HG03159 (cell line): ENCODE results near the gene RCSD1.
A peak's percentile ranks its signal among the peaks of the same experiment; 100 is the strongest.

Experiments
- ATAC-seq: cut with Tn5 transposase; IDR thresholded peaks from one replicate; pipeline ENCODE4 v1.9.1; 2021; ENCODE audit warnings: mild to moderate bottlenecking, moderate library complexity; ENCODE audit not compliant: unreplicated experiment

Gene RCSD1

DNA sequence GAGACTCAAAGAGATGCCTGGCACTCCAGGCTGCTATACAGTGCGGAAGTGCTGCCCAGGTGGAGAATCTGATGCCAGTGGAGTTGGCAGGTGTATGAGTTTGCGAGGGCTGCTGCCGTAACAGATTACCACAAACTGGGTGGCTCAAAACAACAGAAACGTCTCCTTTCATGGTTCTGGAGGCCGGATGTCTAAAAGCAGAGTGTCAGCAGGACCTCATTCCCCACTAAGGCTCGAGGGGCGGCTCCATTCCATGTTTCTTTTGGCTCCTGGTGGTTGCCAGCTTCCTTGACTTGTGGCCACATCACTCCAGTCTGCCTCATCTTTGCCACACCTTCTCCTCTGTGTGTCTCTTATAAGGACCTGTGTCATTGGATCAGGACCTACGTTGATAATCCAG lies 10.0 kb downstream of the RCSD1 start:
- no peak for ATAC-seq

DNA sequence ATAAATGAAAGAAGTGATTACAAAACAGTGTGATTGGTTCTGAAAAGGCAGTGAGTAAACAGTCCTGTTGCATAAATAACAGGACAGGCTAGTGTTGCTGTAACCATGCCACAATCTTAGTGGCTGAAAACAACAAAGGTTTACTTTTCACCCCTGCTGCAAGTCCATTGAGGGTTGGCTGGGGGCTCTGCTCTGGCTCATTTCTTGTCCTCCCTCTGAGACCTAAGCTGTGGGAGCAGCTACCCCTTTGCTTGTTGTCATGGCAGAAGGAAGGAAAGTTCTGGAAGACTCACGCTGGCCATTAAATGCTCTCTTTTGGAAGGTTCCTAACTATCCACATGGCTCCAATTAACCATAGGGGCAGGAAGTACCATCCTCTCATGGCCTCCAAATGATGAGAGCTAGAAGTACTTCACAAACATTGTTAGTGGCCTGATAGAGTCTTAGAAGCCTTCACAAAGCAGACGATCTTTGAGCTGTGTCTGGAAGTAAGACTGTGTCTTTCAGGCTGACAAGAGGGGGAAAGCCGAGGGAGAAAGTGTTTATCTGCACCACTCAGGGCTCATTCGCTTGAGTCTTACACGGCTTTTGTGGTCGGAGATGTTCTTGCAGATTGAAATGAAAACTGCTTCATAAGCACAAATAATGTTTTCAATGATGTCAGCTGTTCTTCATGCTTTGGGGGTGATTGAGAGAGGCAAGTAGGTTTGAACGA lies 11.9 kb downstream of the RCSD1 start:
- ATAC-seq, result no peak

DNA sequence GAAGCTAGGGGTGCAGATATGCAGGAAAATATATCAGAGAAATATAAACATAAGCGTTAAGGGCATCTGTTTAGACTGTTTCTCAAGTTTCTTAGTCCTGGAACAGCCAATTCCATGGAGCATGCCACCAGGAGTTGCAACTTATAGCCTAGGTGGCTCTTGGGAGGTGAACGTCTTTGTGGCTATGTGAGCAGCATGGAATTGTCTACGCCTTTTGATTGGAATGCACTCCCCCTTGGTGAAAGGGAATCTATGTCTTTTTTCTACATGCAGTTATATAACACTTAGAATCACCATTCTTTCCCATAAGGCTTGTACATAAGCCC lies 12.4 kb downstream of the RCSD1 start:
- ATAC-seq, result no peak

DNA sequence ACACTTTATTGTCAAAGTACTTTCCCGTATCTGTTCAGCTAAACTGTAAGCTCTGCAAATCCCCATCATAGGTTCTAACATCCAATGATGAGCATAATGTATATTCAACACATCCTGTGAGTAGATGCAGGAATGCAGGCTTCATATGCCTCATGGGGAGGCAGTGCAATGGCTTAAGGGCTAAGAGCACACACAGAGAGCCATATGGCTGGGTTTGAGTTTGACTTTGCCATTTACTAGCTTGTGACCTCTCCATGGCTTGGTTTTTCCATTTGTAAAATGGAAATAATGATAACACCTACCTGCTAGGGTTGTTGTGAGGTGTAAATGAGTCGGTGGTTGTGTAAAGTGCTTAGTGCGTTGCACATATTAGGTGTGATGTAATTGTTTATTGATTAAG lies 13.4 kb downstream of the RCSD1 start:
- no peak for ATAC-seq

DNA sequence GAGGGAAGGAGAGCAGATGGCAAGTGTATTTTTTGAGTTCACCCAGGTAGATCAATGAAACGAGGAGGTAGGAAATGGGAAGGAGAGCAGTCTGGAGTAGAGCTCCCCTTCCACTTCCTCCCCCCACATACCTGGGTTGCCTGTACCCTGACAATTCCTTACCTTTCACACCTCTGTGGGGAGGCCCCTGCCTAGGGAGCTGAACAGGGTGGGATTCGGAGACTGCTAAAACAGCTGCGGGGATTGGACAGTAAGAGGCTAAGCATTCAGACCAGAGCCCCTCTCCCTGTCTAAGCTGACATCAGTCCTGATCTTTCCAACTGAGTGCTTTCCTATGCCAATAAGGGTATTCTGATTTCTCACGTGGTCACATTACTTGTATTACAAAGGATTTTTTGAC lies 14.5 kb downstream of the RCSD1 start:
- no peak for ATAC-seq

DNA sequence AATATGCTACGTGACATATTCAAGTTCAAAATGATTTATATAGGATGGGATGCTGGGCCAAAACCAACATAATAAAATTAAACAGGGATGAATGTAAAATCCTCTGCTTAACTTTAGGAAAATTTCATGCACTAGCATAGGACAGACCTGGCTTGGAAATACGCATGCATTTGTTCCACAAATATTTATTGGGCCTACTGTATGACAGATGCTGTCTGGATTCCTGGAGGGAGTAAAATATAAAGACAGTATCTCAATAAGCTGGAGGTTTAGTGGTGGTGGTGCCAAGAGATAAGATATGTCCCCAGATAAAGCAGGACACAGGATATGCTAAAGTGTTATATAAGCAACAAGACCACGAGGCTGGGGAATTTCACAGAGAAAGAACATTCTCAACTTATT lies 15.1 kb downstream of the RCSD1 start:
- no peak for ATAC-seq

DNA sequence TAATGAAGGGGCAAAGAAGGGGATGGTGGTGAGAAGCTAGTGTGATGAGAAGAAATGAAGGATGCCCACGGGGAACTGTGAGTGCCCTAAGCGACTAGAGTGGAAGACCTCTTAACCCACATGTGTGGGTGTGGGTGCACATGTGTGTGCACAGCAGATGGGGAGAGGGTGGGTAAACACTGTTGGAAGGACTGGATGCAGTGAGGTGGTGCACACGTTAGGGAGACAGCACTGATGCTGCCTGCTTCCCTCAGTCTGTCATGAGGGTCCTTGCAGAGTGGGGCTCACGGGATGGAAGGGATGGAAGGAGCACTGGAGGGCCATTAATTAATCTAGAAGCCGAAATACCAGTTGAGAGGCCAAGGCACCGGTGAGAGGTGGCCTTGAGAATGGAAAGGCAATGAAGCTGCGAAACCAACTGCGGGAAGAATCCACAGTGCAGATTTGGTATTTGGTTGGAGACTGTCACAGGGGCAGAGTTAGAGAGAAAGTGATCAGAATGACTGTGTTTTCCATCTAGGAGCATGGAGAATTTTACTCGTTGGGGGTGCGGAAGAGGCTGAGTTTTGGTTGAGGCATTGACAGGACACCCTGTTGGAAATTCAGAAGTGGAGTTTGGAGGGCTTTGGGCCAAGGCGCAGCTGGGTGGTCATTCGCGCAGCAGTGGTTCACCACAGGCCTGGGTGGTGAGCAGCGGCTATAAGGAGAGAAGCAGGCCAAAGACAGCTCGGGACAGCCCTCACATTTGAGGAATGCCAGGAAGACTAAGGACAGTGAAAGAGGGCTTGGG lies 15.8 kb downstream of the RCSD1 start:
- no peak for ATAC-seq

DNA sequence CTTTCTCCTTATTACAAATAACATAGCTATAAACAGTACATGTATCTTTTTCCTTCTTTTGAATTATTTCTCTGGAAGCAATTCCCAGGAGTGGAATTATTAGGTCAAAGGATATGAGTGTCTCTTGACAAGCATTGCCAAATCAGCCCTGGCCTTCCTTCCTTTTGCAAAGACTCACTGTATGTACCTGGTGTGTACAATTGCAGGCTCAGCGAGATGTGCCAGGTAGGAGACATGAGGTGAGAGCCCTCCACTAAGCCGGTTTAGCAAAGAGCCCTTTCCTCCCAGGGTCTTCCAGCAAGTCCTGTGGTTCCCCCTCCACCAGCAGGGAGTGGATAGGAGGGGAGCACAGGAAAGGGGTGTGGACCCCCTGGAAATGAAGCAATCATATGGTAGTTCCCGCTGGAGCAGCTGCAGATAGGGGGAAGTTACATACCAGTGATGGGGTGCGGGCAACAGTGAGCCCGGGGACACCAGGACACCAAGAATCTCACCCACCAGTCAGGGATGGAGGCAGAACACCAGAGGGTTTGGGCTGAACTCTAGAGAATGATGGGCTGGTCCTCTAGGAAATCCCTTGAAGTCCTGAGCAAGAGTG lies 18.3 kb downstream of the RCSD1 start:
- ATAC-seq, result no peak

DNA sequence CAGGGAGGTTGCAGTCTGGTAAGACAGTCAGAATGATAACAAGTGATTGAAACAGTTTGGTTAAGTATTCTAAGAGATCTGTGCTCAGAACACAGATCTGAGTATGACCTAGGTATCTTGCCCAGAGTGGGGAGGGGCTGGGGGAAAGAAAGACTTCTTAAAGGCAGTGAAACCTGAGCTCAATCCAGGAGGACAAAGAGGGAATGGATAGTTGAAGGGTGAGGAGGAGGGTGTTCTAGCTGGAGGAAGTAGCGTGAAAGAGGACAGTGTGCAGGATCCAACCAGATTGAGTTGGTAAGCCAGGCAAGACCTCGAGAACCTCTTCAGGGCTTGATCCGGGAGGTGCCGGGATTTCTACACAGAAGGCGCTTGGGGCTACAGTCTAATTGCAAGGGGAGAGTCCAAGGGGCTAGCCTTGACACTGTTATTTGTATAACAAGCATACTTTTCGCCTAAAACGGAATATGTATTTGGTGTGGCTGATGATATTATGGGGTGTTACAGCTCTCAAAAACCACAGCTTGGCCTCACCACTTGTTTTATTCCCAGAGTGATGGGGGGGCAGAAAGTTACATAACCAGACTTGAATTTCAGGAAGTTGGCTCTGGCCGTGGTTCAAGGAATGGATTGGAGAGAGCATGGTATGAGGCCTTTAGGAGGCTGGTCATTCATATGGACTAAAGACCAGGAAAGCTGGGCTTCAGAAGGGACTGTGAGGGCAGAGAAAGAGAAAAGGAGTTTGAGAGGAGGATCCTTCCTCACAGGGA lies 19.1 kb downstream of the RCSD1 start:
- no peak for ATAC-seq

DNA sequence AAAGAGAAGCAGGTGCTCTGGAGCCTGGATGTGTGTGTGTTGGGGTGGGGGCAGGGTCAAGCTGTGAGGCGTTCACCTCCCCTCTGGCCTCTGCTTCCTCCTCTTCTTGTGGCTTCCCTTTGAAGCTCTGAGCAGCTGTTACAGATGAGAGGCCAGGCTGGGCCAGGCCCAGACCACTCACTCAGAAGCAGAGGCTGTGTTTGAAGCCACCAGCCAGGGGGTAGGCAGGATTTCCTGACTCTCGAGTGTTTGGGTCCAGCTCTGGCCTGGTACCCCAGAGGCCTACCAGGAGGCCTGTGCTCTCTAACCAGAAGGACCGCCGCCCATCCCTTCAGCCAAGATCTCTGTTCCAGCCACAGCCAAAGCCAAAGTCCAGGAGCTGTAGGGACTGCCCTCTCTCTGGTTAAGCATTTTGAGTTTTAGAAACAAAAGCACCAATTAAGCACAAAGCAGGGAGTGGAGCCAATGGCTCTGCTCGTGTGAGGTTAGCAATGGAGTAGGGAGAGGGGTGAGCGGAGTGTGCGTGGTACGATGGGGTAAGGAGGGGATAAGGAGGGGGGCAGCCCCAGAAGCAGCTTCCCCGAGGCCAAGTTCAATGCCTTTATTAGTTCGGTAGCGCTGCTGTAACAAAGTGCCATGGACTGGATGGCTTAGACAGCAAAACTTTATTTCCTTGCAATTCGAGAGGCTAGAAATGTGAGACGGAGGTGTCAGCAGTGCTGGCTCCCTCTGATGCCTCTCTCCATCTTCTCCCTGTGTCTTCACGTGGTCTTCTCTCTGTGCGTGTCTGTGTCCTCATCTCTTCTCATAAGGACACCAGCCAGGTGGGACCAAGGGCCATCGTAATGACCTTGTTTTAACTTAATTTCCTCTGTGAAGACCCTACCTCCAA lies 20.5 kb downstream of the RCSD1 start:
- ATAC-seq, result peak; percentile 69

DNA sequence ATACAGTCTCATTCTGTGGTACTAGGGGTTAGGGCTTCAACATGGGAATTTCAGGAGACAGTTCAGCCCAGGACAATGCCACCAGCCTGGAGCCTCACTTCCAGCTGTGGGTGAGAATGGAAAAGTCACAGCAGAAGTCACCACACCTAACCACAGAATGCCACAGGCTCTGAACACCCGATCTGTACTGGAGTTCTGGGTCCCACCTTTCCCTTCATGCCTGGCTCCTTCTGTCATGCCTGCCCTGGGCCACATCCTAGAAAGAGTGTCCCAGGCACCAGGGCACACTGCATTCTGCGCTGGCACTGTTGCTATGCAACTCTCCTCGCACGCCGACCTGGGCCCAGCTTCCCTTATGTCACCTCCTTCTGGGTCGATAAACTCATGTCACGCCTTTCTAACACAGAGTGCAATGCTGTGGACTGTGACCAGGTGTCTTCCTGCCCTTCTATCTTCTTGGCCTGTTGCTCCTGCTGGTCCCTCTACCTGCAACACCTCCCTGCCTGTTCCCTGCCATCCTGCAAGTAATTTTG lies 21.2 kb downstream of the RCSD1 start:
- ATAC-seq, result peak; percentile 53

DNA sequence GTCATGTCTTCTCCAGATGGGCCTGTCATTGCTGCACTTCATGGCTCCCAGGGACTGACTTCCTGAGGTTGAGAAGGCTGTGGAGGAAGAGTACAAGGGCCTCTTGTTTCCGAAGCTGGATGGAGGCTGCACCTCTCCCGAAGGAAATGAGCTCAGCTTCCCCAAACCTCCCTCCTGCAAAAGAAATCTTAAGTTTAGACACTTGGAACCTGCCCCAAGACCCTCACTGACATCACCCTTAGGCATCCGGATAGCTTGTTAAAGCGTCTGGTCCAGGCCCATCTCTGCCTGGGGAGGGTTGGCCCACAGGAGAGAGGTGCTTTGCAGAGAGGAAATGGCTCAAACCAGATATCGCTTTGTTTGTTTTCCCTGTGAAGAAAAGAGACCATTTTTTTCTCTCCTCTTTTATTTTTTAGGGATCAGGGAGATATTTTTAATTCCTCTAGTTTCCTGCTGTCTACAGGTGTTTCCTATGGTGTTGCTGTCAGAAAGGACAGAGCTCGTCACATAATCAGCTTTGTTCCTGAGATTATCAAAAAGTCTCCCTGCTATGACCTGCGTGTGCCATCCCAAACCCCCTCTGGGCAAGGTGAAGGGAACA lies 25.0 kb downstream of the RCSD1 start:
- ATAC-seq, result no peak

DNA sequence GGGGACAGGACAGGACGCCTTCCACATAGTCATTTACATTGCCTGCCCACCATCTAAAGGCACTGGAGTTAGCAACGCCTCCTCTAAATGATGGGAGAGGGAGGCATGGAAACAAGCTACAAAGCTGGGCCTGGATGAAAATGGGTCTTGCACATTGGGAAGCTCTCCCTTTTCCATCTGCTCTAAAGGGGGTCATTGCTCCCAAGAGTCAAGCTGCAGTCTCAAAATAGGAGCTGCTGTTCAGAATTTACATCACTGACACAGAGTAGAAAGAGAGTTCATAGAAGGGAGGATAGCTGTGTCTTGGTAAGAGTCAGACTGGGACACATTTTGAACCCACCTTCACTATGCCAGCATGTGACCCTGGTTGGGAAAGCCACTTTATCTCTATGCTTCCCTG lies 26.6 kb downstream of the RCSD1 start:
- ATAC-seq, result no peak

DNA sequence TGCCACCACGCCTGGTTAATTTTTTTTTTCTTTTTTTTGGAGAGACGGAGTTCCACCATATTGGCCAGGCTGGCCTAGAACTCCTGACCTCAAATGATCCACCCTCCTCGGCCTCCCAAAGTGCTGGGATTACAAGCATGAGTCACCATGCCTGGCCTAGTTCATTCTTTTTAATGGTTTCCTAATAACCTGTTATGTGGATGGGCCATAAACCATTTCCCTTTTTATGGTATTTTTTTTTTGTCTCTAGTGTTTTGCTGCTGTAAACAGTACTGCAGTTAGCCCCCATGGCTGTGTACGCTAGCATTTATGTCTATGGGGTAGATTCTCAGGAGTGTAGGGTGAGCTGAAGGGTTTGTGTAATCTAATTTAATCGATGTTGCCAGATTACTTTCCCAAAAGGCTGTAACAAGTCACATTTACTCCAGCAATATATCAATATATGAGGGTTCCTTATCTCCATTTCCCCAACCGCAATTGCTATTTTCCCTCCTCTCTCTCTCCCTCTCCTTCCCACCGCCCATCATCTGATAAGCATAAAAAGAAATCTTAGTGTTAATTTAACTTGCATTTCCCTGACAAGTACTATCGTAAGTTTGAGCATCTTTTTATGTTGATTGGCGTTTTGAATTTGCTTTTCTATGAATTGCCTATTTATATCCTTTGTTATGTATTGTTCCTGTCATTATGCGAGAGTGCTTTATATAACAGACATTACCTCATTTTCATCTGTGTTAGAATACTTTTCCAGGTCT lies 28.7 kb downstream of the RCSD1 start:
- ATAC-seq, result no peak

DNA sequence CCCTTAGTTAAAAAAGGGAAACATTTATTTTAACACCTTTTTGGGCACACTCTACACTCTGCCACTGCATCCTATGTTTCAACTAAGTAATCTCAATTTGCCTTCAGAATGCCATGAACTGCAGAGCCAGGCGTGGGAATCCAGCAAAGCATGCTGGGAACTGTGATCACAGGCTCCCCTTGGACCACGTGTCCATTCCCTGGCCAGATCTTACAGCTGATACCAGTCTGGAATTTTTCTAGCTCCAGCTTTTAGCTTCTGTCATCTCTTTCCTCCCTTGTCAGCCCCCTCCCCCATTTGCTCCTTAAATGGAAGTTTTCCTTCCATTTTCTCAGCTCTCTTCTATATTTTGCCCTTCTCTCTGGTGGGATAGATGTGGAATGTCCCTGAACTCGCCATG lies 29.4 kb downstream of the RCSD1 start:
- ATAC-seq, result no peak

DNA sequence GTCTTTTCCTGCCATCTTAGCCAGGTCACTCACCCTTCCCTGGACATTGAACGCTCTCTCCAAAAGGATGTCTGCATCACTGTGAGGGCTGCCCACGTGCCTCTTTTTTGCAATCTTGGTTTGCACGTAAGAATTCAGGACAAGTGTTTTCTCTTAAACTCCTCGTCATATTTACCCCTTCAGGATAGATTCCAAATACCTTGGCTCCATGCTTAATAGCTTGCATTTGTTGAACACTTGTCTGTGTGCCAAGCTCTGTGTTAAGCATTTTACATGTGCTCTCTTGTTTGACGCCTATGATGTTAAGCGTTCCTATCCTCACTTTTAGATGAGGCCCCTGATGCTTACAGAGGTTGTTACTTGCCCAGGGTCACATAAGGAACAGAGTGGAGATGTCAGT lies 29.8 kb downstream of the RCSD1 start:
- no peak for ATAC-seq

DNA sequence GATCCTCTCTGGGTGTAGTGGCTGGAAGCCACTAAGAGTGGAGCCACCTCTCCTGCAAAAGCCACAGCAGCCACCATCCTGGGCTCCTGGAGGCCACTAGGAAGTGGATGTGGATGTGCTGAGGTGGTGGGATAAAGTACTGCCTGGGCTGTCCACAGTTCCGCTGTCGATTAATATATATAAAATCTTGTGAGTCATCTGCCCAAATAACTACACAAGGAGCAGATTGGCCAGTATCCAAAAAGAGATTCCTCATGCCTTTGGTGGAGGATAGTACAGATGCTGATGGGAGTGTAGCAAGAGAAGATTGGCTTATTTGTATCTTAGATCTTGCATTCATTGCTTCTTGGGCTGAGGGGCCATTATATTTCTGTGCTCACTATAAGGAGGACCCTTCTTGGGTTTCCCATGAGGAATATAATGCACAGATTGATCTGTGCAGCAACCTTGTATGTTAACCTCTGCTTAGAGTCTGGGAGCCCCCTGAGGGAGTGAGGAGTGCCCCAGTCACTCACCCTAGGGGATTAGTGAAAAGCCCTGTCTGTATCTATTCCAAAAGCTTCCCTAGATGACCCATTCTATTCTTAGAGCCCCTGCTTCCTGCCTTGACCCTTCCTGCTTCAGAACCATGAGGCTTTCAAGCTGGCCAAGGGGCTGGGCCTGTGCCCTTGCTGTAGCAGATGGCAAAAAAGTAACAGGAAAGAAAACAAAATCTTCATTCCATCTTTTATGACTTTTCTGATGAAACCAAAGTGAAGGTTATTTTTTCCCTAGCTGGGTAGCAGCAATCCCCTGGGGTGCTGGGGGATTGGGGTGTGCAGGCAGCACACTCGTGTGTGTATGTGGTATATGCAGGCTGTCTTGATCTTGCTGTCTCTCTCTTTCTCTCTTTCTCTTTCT lies 31.7 kb downstream of the RCSD1 start:
- ATAC-seq, result no peak
